Measurements from ENCODE around the gene CLDN24.

CLDN24 gene

DNA sequence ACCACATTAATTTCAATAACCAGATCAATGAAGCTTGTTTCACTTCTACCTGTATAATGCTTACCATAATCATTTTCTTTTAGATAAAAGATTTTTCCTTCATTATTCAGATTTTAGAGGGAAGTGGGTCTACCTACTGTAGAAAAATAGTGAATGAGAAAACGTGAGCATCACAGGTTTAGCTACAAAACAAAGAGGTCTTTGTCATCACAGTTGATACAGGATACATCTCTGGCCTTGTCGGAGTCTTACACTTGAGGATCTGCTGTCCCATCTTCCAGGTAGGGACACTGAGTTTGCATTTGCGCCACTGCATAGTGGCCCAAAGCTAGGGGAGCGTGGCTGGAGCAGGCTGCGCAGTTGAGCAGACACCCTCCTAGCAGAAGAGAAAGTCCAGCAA lies 710 bp downstream of the CLDN24 start:
- DNase-seq (ENCODE audit: low read depth in 3 of 3): no peak

DNA sequence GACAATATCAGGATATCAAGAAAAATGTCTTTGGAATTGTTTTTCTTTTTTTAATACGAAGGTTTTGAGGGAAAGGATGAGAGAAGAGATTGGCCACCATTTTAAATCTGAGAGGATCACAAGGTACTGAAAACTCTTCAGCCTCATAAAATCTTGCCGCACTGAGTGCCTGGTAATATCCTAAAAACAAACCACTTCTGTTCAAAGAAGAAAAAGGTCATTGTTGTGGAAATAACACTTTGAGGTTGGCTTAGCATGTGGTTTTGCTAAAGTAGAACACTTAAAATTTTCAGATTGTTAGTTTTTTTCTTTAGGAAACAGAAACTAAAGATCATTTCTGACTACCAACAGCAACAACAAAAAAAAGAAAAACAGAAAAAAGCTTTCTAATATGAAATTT lies 1.1 kb downstream of the CLDN24 start:
- DNase-seq (ENCODE audit: low read depth in 3 of 3): no peak

DNA sequence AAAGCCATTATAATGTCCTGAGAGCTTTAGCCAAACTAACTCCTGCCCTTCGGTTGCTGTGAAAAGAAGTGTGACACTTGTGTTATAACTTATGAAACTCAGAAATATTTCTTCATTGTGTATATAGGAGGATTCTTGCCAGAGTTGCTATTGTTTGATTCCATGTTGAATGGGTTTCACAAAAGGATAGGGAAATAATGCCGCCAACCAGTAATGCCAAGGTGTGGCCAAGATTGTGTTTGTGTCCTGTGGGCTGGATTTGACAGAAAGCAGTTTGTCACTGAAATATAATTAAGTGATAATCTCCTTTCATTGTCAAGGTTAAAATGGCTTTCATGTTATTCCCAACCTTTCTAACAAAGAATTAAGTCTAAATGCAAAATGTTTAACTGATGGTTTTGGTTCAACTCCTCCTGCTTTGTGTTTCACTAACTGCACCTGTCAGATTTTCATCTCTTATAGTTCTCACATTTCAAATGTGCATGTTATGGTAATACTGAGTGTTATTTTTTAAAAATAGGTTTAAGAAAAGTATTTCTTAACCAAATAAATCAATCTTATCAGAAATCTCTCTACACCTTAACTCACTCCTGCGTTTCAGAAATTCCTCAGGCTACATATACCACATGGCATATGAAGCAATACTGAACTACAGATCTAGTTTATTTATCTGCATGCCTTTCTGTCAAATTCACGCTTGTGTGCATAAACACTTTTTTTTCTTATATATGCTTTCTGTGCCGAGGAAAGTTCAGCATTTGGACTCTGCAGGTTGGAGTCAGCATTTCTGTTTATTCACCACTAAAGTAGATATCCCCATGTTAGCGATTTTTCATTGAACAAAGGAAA lies 1.8 kb downstream of the CLDN24 start, which contains the start of gene CLDN22:
Gene CLDN22 (minus strand): TSS at position 66 of the 849 bp plus-strand sequence. CDS start 58 bp downstream, at position 8.
- DNase-seq (ENCODE audit: low read depth in 3 of 3): no peak

DNA sequence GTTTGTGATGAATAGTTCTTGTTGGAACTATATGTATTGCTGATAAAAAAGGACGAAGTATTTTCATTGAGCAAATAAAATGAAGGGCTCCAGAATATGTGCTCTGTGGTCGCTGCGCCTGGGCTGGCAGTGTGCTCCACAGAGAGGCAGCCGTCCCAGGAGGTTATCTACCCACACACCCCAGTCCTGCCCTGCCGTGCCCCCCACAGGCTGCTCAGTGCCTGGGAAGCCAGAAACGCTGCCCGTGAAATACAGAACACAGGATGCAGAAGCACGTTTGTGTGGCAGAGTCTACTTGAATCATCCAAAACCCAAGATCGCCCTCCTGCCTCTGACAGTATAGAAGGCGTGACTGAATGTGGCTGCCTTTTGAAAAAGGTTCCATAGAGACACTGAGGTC lies 3.6 kb downstream of the CLDN24 start:
- no peak for DNase-seq (ENCODE audit: low read depth in 3 of 3)

DNA sequence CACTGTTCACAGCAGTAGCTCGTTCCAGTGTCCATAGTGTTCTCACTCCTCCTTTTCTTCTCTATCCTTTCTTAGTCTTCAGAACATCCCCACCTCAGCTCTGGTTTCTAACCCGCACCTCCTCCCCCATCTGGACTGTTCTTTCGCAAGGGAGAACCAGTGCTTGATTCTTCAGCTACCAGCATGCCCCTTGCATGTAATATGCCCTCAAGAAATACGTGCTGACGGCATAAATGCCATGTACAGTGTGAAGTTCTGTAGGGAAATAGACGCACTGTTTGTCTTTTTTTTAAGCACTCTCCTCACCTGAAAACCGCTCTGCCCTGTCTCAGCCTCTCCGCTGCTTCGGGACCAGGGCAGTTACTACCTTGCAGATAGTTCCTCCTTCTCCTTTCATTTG lies 7.4 kb downstream of the CLDN24 start:
- DNase-seq (ENCODE audit: low read depth in 3 of 3): no peak

DNA sequence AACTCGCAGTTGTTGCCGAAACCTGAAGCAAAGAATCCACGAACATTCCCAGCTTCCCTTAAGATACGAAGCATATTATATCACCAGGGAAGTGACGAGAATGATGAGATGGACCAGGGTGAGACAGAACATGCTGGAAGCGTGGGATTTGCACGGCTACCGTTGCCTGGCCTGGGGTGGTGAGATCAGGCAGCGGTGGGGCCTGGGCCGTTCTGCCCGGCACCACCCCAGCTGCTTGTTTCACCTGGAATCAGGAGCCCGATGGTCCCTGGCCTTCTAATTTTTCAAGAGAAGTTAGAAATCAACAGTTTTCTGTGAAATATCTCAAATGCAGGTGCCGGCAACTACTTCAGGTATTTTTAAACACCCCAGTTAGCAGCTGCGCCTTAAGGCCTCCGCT lies 7.9 kb downstream of the CLDN24 start:
- no peak for DNase-seq (ENCODE audit: low read depth in 3 of 3)

DNA sequence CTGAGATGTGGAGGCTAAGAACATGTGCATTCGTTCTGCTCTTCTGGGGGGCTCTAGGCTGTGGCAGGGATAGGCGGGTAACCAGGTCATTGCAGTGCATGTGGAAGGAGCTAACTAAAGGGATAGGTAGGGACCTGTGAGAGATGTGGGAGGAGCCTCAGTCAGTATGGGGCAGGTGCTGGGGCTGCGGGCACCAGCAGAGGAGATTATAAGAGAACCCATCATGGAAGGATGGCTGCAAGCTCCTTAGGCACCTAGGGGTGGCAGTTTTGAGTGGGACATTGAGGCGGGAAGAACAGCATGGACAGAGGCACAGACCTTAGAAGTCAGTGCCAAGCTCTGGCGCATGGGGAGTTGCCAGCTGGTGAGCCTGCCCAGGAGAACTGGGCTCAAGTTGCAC lies 9.4 kb downstream of the CLDN24 start:
- DNase-seq (ENCODE audit: low read depth in 3 of 3): no peak

DNA sequence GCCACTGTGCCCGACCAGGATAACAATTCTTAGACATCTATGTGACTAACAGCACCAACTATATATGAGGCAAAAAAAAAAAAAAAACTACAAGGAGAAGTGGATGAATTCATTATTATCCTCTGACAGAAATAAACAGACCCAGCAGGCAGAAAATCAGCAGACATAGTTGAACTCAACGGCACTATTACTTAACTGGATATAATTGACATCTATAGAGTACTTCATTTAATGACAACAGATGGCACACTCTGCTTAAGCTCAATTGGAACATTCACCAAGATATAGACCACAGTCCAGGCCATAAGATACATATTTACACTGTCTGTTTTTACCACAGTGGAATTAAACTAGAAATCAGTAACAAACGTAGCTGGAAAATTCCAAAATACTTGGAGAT lies 15.4 kb downstream of the CLDN24 start:
- DNase-seq (ENCODE audit: low read depth in 3 of 3): no peak

DNA sequence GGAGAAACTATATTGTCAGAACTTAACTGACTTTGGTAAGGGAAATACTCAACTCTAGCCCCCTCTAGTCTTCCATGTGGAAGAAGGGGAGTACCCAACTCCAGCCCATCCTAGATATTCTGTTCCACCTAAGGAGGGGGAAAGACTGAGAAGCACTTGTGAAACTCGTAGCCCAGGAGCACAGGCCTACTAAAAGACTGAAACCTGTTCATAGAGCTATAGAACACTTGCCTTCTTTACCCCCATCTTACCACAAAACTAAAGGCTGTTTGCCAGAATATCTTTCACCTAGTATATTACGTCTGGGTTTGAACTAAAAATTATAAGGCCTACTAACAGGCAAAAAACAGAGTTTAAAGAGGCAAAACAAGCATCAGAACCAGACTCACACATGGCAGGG lies 17.7 kb downstream of the CLDN24 start:
- no peak for DNase-seq (ENCODE audit: low read depth in 3 of 3)

DNA sequence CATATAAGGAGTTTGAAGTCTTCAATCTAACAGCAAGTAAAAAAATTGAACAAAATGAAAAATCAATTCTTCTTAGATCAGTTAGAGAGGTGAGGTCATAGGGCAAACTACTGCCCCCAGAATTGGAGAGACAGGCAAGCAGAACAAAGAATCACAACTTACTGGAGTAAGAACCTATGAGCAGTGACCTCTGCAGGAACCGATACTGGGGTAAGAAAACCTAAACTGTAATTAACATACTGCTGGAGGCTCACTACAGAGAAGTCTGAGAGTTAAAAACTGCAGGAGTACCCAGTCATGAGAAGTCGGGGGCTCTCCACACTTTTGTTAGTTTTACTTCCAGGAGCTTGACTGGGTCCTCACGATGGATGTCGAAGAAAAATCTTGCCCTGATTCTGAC lies 18.2 kb downstream of the CLDN24 start:
- no peak for DNase-seq (ENCODE audit: low read depth in 3 of 3)

DNA sequence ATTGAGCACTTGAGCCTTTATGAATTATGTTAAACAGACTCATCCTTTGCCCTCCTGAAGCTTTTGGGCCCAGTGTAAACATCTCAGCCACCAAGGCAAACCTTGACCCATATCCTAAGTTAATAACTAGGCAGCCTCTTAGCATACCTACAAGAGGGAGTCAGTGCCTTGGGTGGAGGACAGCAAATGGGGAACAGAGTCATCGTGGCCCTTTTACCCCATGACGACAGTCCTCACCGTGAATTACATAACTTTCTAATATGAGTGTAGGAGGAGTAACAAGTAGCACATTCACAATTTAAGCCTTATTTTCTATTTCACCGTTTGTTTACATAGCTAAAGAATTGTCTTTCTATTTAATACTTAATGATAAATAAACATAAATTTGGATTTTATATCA lies 18.9 kb downstream of the CLDN24 start:
- no peak for DNase-seq (ENCODE audit: low read depth in 3 of 3)

DNA sequence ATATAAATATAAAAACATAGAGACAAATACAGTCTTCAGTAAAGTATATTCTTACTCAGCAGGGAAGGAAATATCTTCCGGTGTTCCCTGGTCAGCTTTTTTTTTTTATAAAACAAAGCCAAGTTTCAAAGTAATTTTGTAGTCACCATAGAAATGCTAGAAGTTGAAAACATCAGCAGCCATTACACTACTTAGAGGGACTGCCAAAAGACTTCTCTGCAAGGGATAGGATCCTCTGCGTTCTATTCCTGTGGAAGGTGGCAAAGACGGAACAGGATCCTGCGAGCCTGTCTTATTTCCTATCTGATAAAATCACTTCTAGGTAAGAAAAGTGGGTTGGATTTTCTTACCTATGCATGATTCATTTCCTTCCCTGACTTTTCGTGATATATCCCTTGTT lies 21.6 kb downstream of the CLDN24 start:
- DNase-seq (ENCODE audit: low read depth in 3 of 3): no peak

DNA sequence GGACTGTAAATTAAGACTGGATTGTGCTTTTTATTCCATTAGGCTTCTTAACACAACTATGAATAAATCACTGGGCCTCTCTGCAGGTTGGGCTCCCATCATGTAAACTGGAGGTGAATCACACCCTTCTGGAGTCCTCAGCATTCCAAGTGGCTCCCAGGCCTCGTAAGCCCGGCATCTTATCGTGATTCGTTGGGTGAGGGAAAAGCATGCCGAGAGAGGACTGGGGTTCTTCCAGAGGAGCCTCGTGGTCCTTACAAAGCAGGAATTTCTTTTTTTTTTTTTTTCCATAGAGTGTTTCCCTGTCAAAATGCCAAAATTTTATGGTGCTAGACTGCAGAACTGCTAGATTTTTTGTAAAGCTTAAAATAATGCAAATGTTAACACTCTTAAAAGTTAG lies 22.2 kb downstream of the CLDN24 start:
- no peak for DNase-seq (ENCODE audit: low read depth in 3 of 3)

DNA sequence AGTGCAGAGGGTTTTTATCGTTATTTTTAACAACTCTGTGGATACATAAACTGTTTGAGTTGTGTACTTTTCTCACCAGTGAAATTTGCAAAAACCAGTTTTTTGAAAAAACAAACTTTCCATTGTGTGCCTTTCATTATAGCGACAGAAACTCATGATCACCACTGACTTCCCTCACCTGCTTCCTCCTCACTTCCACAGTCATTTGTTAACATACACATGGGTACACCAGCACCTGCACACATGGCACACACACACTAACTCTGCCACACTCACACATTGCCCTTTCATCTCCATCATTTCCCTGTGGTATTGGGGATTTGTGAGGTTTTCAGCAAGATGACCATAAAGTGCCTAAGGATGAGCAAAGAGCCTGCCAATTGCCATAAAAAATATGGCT lies 22.8 kb downstream of the CLDN24 start:
- DNase-seq (ENCODE audit: low read depth in 3 of 3): no peak

DNA sequence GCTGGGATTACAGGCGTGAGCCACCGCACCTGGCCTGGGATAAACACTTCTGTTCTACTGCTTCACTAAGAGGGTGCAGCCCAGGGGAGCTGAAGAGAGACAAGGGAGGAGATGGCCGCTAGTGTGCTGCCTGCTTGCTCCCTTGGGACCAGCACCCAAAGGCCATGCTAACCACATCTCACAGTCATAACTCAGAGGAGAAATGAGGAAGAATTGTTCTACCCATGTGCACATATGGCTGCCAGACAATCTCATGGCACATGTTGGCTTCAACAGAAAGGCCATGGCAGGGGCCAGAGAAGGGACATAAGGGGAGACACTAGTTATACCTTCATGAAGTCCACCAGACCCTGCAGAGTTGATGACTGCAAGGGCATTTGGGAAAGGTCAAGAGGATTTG lies 24.6 kb downstream of the CLDN24 start:
- DNase-seq (ENCODE audit: low read depth in 3 of 3): no peak

DNA sequence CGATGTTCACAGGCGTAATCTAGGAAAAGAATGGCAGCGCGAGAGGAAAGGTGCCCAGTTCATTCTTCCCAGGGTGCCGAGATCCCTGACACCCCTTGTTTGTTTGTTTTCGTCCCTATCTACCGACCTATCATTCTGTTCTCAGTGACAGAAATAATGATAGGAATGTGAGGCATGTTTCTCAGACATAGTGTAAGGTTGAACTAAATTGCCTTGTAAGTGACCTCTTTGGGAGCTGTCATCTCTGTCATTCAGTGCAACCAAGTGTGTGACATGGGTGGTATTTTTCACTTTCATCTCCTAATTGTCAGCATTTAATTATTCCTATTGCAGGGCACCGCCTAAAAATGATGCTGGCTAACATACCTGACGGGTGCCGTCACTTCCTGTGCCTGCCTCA lies 26.5 kb downstream of the CLDN24 start:
- no peak for DNase-seq (ENCODE audit: low read depth in 3 of 3)

DNA sequence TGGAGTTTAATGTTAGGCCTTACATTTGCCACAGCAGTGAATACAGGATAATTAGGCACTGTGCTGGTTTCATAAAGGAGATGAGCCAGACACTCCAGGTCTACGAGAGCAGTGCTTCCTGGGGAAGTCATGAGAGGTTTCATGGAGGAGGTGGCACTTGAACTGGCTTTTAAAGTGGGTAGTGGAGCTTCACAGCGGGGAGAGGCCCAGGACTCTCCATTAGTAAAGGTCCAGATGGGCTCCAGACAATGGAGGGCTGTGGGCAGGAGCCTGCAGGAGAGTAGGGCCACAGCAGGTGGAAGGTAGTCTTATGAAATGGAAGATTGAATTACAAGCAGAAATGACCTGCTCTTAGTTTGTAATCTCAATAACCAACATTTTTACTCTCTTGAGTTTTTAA lies 31.2 kb downstream of the CLDN24 start:
- no peak for DNase-seq (ENCODE audit: low read depth in 3 of 3)

DNA sequence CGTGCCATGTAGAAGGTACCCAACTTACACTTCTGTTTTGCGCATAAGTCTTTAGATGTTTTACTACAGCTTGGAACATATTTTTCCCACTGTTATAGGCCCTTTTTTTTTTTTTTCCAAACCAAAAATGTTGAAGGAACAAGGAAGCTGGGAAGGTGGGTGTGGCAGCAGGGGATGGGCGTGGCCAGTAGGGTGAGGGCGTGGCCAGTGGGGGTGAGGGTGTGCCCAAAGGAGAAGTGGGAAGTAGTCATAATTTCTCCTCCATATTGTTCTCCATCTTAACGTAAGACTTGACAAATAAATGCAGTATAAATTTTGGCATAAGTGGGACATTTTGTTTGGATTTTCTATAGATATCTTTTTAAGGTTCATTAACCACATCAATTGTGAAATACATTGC lies 32.5 kb downstream of the CLDN24 start:
- no peak for DNase-seq (ENCODE audit: low read depth in 3 of 3)

DNA sequence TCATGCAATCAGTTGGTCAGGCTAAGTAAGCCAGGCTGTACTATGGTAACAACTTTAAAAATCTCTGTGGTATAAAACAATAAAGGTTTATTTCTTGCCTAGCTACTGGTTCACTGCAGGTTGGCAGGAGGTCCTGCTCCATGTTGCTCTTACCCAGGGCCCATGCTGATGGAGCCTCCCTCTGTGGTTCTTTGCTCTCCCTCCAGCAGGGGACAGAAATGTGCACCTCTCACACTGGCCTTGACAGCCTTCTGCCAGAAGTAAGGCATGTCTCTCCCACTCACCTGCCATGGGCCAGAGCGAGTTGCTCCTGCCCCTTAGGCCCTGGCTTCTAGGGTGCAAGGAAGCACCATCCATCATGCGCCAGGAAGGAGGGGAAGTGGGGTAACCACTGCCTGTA lies 33.3 kb downstream of the CLDN24 start:
- DNase-seq (ENCODE audit: low read depth in 3 of 3): no peak

DNA sequence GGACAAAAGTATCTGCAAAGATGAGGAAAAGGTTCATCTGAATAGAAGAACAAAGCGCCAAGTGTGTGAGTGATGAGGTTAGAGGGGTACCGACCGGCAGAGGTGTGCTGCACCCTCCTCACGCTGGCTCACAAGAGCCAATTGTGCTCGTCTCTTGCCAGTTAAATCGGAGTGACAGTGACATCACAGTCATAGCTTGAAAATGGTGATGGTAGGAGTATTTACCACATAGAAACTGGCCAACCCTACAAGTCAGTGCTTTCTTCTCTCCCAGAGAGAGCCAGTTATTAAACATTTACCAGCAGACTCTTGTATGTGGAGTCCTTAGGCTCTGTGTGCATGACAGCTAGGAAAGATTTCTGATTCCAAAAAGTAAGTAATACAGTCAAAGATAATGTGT lies 34.5 kb downstream of the CLDN24 start:
- DNase-seq (ENCODE audit: low read depth in 3 of 3): no peak

DNA sequence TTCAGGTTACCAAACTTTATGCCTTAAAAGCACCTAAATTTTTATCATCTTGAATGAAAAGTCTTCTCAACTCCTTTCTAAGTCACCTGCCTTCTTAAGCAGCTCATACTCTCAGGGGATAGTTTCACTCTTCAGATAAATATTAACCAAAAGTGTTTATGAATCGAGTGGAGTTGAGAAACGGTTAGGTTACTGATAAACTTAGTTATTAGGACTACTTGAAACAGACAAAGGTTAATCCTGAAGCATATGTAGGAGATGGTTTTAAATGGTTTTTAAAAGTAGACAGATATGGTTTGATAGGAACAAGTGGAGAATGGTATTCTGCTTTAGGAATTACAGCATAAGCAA lies 34.9 kb downstream of the CLDN24 start:
- no peak for DNase-seq (ENCODE audit: low read depth in 3 of 3)

DNA sequence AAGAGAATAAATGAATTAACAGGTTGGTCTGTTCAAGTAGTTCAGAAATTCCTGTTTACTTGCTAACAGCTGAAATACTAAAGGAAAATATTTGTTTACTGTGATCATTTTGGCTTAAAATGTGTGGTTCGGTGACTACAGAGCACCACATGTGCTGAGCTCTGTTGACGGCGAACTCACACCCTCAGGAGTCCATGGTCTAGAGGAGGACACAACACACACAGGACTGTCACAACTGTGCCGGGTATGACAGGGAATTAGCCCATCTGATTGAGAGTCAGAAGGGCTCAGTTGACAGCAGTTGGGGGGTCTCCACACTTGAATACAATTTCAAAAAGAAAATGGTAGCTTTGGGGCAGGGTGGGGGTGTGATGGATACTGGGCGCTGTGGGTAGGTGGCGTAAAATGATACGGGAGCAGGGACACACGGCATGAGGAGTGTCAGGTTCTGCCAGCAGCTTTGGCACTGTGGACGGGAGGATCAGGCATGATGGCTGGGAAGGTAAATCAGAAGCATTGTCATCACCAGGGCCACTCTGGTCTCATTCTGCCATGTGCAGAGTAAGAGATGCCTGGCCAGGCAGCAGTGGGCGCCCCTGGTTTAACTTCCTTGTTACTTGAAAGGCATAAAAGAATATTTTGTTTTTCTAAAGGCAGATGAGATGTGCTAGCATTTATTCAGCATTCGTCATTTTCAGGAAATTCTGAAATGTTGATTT lies 35.5 kb downstream of the CLDN24 start:
- no peak for DNase-seq (ENCODE audit: low read depth in 3 of 3)

DNA sequence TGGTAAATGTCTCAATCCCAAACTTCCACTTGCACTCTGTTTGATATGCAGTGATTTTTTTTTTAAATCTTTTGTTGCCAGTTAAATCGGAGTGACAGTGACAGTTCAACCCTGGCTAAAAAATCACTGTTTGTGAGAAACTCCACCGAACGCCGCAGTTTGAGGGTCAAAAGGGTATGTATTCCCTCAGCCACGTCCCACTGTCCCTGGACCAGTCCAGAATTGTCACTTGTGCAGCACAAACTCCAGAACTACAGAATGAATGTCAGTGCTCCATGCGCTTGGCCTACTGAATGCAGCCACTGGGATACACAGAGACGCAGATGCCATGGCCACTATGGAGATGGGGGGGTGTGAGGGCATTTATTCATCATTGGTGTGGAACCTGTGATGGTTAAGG lies 36.3 kb downstream of the CLDN24 start:
- no peak for DNase-seq (ENCODE audit: low read depth in 3 of 3)

DNA sequence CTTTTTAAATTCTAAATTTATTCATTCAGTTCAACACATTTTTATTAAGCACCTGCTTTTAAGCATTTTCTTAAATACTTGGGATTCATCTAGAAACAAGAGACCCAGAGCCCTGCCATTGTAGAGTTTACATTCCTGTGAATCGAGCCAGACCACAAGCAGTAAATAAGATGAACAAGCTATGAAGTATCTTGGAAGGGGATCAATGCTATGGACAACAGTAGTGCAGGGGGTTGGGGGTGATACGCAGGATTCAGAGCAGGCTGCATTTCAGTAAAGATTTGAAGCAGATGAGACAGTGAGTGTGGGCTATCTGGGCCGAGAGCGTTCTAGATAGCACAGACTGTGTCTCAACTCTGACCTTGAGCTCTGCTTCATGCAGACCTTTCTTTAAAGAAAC lies 37.3 kb downstream of the CLDN24 start:
- no peak for DNase-seq (ENCODE audit: low read depth in 3 of 3)
